OCI-LY3 (cell line): ENCODE results near the gene GNGT1.

ENCODE experiments used
- EZH2phosphoT487 ChIP-seq: fragments of 200-600 bp; shearing (Covaris generic); IDR thresholded peaks from 2 replicates; pipeline ENCODE4 v1.6.1; 2018; ENCODE audit warnings: antibody characterized with exemption, mixed run types, low read depth
- TF ChIP-seq, protein P1 (sequence below): fragments of 200-600, 300-600 bp; sonication (generic); IDR thresholded peaks from 2 replicates; pipeline ENCODE4 v1.5.1; 2014; ENCODE audit warnings: antibody characterized with exemption, low read length, low read depth

DNA sequence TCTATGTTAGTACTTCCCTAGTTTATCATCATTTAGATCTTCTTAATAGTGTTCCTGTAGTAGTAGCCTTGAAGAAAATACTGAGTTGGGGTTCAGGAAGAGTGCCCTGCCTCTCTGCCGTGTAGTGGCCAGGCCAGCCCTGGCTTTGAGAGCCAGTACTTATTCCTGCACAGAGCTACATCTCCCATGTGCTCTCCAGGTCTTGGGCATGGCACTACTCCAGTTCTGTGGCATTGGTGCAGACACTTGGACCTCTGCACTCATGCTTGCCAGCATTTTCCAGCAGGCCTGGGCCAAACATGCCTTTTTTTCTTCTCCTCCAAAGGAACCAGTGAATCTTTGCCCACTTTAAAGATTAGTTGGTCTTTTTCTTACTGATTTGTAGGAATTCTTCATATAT lies 20.4 kb downstream of the GNGT1 start:
- TF ChIP-seq, protein P1, sequence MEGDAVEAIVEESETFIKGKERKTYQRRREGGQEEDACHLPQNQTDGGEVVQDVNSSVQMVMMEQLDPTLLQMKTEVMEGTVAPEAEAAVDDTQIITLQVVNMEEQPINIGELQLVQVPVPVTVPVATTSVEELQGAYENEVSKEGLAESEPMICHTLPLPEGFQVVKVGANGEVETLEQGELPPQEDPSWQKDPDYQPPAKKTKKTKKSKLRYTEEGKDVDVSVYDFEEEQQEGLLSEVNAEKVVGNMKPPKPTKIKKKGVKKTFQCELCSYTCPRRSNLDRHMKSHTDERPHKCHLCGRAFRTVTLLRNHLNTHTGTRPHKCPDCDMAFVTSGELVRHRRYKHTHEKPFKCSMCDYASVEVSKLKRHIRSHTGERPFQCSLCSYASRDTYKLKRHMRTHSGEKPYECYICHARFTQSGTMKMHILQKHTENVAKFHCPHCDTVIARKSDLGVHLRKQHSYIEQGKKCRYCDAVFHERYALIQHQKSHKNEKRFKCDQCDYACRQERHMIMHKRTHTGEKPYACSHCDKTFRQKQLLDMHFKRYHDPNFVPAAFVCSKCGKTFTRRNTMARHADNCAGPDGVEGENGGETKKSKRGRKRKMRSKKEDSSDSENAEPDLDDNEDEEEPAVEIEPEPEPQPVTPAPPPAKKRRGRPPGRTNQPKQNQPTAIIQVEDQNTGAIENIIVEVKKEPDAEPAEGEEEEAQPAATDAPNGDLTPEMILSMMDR, result no peak
- no peak for TF ChIP-seq EZH2phosphoT487
